Measurements from ENCODE around the gene FAM186B.
"Not testable (repeated sequence)": the region's sequence is repeated elsewhere in the genome, so short reads cannot be mapped to it uniquely, and the experiment has no call there.

The FAM186B gene, protein sequence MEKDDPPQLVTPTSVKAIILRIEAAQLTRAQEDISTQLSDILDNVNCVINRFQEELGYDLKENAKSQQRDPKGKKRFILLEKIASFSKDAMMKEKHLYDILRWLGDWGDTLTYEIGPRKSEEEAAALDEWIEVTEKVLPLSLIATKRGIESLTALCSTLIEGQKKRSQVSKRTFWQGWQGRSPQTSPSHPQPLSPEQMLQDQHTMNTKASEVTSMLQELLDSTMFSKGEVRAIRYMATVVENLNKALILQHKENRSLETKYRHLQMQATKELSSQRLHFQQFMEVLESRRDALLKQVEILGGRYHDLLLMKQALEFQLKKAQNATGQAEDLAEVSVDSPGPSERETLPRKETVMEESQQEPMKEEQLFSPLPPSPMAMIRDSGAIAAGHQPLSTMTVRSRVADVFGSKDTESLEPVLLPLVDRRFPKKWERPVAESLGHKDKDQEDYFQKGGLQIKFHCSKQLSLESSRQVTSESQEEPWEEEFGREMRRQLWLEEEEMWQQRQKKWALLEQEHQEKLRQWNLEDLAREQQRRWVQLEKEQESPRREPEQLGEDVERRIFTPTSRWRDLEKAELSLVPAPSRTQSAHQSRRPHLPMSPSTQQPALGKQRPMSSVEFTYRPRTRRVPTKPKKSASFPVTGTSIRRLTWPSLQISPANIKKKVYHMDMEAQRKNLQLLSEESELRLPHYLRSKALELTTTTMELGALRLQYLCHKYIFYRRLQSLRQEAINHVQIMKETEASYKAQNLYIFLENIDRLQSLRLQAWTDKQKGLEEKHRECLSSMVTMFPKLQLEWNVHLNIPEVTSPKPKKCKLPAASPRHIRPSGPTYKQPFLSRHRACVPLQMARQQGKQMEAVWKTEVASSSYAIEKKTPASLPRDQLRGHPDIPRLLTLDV

DNA sequence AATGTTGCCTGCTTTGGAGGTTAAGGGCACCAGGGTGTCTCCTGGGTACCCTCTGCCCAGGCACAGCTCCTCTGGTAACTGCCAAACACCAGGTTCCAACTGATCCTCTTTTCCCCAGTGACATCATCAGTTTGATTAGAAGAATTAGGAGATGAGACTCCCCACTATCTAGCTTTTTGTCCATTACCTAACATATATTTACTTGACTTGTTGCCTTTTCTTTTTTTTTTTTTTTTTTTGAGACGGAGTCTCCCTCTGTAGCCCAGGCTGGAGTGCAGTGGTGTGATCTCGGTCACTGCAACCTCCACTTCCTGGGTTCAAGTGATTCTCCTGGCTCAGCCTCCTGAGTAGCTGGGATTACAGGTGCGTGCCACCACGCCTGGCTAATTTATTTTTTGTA is at the start of gene FAM186B:
Gene FAM186B, minus strand, starts transcription at position 101 of the 400 bp plus-strand sequence. CDS start 162 bp downstream, outside the sequence.
- in situ Hi-C loops (cut with MboI; ENCODE audit: low pct_unique_long_range_greater_than_20kb, low sequenced_read_pairs); DNase-seq: not testable (repeated sequence)

DNA sequence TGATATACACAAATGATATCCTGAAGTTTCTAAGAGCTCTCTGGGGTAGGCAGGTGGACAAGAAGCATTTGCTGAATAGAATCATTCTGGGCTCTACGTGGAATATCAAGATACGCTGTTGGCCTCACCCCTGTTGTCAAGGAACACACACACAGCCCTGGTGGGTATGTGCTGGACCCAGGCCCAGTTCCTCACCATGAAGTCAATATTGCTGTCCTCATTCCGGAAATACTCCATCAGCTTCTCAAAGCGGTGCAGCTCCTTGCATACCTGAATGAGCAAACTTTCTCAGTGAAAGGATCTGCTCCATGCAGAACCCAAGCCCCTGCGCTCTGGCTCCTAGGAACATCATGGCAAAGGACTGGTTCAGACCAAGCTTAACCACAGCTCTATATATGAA is 49.3 kb upstream of the FAM186B start:
- DNase-seq, result no peak
- in situ Hi-C loops (cut with MboI; ENCODE audit: low pct_unique_long_range_greater_than_20kb, low sequenced_read_pairs), result loop anchor here (10.0 kb wide), 1 partner anchor 50 kb away; the partner anchor contains the start of gene FMNL3

DNA sequence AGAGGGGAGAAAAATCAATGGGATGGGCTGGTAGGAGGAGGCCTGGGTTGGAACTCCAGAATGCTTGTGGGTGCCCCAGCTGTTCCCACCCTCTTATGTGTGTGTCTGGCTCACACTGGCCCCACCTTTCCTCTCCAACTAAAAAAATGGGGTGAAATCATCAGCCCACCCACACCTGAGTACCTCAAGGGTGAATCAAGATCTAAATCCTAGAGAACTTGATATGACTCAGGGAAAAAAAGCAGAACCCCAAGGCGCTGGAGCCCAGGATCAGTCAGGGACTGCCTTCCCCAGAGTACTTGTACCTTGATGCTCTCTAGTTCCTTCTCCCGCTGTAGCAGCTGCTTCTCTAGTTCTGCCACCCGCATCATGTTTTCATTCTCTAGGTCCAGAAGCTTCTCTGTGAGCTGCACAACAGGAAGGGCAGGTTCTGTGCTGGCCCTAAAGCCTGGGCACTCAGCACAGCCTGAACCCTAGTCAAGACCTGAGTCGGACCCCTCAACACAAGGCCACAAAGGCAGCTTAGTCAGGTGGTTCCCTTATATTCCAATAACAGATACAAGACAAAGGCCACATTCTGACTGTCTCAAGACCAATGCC is 47.6 kb upstream of the FAM186B start:
- in situ Hi-C loops (cut with MboI; ENCODE audit: low pct_unique_long_range_greater_than_20kb, low sequenced_read_pairs), result loop anchor here (10.0 kb wide), 1 partner anchor 52 kb away; the partner anchor contains the start of gene FMNL3
- DNase-seq, result no peak

DNA sequence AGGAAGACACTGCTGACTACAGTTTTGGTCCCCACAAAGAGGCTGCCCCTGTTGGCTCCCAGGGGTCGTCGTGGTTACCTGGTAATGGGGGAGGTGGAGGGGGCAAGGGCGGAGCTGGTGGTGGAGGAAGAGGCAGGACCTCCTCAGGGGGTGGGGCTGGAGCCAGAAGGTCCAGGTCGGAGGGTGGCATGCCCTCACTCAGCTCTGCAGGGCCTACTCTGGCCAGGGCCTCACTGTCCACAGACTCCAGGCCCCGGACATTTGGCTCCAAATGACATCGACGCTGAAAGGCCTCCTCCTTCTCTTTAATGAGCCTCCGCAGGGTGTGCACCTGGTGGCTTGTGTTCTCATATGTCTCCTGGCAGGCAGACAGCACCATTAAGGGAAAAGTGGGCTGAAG is 46.4 kb upstream of the FAM186B start:
- DNase-seq, result no peak

DNA sequence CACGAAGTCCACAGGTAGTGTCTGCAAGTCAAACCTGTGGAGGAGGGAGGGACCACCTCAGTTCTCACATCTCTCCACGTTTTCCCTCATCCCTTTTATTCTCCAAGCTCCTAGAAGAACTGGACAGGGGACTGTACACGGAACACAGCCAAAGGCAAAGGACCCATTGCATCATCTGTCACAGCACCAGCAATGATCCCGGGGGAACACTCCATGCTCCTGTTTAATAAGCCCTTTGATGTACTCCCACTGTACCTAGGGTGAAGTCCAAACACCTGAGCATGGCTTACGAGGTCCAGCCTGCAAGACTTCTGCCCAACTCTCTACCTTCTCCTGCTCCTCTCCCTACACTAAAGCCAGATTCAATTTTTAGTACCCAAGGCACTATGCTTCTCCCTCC is 44.5 kb upstream of the FAM186B start:
- in situ Hi-C loops (cut with MboI; ENCODE audit: low pct_unique_long_range_greater_than_20kb, low sequenced_read_pairs), result loop anchor here (10.0 kb wide), 1 partner anchor 55 kb away; the partner anchor contains the start of gene FMNL3
- no peak for DNase-seq

More for the DNA sequence above, 46.4 kb upstream of the FAM186B start:
- in situ Hi-C loops (cut with MboI; ENCODE audit: low pct_unique_long_range_greater_than_20kb, low sequenced_read_pairs), result loop anchor here (10.0 kb wide), 1 partner anchor 53 kb away; the partner anchor contains the start of gene FMNL3

DNA sequence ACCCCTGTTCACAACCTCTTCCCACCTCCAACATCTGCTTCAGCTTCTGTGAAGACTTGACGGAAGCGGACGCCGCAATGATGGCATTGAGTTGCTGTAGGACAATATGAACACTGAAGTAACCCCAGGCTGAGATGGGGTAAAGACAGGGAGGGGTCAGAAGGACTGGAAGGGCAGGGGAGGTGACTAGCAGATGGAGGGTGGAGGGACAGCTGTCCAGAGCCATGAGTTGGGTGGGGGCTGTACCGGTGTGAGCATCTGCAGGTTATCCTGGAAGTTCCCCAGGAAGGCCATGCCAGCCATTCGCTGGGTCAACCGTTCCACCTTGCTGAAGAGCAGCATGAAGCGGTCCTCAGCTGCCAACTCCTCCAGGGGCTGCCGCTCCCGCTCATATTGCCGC is 44.0 kb upstream of the FAM186B start:
- no peak for DNase-seq
- in situ Hi-C loops (cut with MboI; ENCODE audit: low pct_unique_long_range_greater_than_20kb, low sequenced_read_pairs), result no loop called here

DNA sequence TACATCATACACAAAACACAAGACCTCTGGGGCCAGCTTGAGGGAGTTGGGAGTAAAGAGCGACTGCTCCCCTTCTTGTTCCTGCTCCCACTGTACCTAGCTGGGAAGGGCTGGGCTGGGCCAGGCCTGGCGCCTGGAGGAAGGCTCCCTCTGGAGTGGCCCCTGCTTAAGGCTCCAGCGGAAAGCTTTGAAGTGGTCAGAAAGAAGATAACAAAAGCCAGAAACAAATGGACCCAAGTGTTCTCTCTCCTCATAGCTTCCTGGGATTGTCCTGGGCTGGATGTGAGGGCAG is 43.2 kb upstream of the FAM186B start:
- no peak for DNase-seq
- in situ Hi-C loops (cut with MboI; ENCODE audit: low pct_unique_long_range_greater_than_20kb, low sequenced_read_pairs), result no loop called here

DNA sequence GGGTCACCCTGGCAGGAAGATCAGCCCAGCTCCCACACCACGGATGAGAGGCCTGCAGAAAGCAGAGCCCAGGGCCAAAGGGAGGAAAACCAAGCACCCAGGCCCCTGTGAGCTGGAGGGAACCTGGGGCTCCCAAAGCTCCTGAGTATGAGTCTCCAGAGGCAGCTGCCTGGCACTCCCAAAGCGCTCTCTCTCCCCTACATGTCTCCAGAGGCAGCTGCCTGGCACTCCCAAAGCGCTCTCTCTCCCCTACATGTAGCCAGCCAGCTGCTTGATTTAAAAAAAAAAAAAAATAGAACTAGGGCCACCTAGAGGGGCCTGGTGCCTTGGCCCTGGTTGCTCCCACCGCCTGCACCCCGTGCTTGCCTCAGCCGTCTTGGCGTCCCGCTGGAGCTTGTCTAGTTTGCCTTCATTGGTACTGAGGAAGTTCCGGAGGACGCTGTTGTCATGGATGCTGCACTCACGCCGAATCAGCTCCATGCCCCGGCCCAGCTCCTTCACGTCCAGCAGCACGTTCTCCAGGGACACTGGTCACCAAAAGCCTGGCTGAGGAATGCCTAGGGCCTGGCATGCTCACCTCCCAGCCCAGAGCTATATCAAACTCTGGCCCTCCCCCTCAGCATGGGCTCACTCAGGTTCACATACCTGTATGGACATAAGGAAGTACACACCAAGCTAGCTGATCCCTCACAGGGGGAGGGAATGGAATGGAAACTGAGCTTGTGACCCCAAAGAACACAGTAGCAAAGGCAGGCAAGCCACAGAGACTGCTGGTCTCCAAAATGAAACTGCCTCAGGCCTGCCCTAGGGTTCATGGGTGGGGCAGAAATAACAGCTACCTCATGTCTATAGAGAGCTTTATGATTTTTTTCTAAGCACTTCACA is 42.6 kb upstream of the FAM186B start:
- no peak for DNase-seq
- in situ Hi-C loops (cut with MboI; ENCODE audit: low pct_unique_long_range_greater_than_20kb, low sequenced_read_pairs), result no loop called here

DNA sequence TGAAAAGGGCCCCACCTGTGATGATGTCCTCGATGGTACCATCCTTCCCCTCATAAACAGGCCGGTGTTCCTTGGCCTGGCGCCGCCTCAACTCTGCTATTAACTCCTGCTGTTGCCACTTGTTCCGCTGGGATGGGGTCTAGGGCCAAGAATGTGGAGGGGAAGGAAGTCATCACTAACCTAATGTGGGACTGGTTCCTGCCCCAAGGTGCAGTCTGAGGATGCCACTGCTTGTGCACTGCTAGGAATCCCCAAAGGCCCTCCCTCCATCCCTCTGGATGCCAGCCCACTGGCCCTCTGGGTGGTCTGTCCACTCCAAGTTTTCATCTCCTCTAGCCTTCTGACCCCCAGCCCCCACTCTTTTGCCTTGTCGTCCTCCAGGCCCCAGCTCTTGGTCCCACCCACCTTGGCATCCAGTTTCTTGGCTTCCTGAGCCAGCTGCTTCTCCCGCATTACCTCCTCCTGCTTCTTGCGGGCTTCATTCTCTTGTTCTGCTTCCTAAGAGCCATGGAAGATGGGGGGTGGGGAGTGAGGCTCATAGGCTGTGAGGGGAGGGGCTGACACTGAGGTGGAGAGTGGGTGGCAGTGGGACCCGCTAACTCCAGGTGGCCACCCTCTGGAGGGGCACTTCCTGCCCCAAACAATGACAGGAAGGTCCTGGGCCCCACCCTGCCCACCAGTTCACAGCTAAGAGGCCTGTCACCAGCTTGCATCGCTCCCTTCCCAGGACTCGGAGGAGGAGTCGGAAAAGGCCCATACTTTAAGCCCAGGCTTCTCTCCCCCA is 41.6 kb upstream of the FAM186B start:
- in situ Hi-C loops (cut with MboI; ENCODE audit: low pct_unique_long_range_greater_than_20kb, low sequenced_read_pairs), result no loop called here
- no peak for DNase-seq

DNA sequence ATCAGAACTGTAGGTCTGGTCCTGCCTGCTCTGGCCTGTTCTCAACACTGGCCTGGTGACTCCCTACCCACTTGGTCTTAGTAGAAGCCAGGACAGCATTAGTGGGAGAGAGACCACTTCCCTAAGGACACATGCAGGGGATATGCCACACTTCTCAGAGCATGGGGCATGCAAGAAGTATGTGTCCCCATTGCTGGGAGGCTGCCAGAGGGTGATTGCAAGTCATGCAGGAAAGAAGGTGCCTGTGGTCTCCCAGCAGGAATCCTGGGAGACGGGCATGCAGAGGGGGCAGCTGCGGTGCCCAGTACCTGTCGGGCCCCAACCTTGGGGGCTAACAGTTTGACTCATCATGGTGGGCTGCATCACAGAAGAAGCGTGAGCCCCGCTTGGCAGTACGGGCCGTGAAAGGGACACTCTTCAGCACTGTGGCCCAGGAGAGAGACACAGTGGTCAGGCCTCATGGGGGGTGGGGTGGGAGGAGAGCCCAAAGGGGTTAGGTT is 40.9 kb upstream of the FAM186B start:
- in situ Hi-C loops (cut with MboI; ENCODE audit: low pct_unique_long_range_greater_than_20kb, low sequenced_read_pairs), result no loop called here
- DNase-seq, result no peak

DNA sequence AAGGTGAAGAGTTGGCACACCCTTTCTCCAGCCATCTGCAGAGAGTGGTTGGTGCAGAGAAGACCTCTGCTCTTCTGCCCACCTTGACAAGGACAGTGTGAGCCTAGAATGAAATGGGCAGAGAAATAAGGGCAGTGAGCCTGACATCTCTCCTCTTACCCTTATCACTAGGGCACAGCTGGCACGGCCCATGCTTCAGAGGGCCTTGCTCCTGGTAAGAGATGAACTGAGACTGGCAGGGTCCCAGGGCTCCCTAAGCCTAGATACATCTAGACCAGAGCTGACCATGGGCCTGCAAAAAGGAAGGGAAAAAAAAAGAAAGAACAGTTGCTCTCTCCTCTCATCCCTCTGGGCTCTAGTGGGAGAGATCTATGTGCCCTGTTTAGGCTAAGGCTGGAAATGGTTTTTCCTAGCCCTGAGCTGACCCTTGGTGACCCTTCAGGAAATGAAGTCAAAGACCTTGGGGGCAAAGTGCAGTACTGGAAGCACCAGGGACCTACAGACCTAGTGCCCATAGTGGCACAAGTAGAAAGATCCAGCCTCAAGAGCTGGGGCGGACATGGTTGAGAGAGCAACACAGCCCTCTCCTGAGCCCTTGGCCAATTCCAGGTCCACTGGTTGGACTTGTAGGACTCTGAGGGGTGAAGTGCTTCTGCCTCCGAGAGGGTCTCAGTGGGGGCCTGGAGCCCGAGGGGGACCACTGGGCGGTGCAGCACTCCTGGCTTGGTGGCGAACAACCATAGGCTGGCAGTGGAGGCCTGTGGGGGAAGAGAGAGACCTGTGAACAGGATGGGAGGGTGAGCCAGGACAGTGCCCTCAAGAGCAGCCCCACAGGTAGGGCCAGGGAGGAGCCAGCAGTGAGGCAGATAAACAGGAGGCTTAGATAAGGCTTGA is 40.0 kb upstream of the FAM186B start:
- in situ Hi-C loops (cut with MboI; ENCODE audit: low pct_unique_long_range_greater_than_20kb, low sequenced_read_pairs), result no loop called here
- DNase-seq, result no peak

DNA sequence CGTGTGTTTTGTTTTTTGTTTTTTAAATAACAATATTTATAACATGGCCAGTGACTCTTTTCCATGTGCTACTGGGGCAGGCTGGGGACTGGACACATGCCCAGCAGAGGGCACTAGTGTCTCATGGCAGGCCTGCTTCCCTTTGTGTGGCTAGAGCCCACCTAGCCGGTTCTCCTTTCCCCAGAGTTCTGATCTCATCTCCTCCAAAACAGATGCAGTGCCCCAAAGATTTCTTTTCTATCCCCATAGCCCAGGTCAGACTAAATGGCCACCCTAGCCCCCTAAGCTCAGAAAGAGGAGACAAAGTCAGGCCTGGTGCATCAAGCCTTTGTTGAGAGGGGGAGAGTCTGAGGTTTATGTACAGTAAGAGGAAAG is 39.2 kb upstream of the FAM186B start:
- in situ Hi-C loops (cut with MboI; ENCODE audit: low pct_unique_long_range_greater_than_20kb, low sequenced_read_pairs), result no loop called here
- peak; percentile 83 for DNase-seq

DNA sequence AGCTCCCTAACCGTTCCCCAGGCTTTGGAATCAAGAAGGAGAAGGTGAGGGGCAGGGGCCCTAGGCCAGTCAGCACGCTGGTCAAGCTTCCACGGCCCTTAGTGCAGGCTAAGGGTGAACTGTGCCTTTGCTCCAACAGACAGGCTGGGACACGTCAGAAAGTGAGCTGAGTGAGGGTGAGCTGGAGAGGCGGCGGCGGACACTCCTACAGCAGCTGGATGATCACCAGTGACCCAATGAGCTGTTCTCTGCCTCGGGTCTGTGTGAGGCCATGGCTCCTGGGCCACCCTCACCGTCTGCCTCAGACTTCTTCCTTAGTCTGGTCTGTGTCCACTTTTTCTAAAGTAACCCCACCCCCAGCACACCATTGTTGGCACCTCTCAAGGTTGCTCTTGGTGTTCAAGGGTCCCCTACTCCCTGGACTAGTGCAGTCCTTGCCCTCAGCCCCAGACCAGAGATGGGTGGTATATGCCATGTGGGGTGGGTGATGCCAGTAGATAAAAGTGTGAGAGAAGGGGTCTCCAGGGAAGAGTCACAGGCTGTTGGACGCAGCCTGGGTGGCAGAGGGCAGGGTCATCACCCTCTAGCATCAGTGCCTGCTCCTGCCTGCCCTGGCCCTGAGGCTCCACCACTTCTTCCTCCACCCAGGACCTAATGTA is 38.7 kb upstream of the FAM186B start:
- DNase-seq, result no peak
- in situ Hi-C loops (cut with MboI; ENCODE audit: low pct_unique_long_range_greater_than_20kb, low sequenced_read_pairs), result no loop called here

DNA sequence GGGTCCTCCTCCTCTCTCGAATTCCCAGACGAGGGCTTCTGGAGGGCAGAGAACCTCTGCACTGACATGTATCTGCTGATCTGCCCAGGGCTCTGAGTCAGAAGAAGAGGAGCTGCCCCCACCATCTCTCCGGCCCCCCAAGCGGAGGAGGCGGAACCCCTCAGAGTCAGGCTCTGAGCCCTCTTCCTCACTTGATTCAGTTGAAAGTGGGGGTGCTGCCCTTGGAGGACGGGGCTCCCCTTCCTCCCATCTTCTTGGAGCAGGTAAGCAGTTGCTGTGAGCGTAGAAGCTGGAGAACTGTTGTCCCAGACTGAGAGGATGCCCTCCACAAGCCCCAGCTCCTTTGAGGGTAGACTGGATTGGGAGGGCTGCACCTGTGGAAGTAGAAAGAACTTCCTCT is 37.7 kb upstream of the FAM186B start:
- in situ Hi-C loops (cut with MboI; ENCODE audit: low pct_unique_long_range_greater_than_20kb, low sequenced_read_pairs), result no loop called here
- no peak for DNase-seq

DNA sequence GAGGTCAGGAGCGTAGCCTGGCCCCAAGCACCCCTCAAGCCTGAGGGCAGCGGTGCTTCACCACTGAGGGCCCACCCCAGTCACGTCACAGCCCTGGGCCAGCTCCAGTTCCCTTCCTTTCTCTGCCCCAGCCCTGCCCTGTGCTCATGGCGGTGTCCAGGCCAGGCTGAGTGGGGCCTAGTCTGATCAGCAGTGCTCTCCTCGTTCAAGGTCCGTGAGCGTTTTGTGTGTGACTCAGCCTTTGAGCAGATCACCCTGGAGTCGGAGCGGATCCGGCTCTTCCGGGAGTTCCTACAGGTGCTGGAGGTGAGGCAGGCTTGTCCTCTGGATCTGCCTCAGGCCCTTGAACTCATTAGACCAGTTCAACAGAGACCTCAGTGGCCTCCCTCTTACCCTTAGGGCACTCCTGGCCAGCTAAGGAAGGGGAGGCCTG is 36.9 kb upstream of the FAM186B start:
- no peak for DNase-seq
- in situ Hi-C loops (cut with MboI; ENCODE audit: low pct_unique_long_range_greater_than_20kb, low sequenced_read_pairs), result no loop called here

DNA sequence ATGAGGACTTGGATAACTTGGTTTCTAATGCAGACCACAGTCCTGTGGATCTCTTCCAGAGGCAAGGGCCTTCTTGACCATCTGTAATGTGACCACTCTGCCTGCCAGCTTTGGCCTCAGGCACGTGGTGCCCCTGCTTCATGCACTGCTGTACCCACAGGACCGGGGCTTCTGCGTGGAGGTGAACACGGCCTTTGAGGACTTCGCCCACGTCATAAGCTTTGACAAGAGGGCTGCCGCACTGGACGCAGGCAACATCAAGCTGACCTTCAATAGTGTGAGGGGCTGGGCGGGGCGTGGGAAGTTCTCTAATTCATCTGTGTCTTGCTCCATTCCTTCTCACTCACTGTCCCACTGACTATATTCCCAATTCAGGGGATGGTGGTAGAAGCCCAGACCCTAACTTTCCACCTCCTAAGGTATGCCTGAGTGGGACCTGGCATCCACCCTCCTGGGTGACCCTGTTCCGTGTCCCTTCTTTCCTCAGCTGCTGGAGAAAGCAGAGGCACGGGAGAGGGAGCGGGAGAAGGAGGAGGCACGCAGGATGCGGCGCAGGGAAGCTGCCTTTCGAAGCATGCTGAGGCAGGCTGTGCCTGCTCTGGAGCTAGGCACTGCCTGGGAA is 36.4 kb upstream of the FAM186B start:
- in situ Hi-C loops (cut with MboI; ENCODE audit: low pct_unique_long_range_greater_than_20kb, low sequenced_read_pairs), result no loop called here
- DNase-seq, result no peak
